Left kidney (tissue), 8 donors: ENCODE results near the gene AMDHD2. TPM values are rescaled to one million over a fixed set of nuclear protein-coding genes. Genes with fewer than 3 reads are reported as not detected.
"Not testable (repeated sequence)": the region's sequence is repeated elsewhere in the genome, so short reads cannot be mapped to it uniquely, and the experiment has no call there.

Experiments used
- DNase-seq: peaks from one replicate; pipeline ENCODE4 v3.0.0-alpha.2; 2013
- long read RNA-seq, 8 donors: transcript quantifications; one replicate each; lab custom pipeline, GENCODE V29; 2026
- polyA plus RNA-seq: library from polyadenylated mRNA; unstranded; fragments of 120-200 nt; gene quantifications from one replicate; pipeline ENCODE4 v1.2.1, GENCODE V29; 2013; ENCODE audit not compliant: insufficient read length

The AMDHD2 gene, protein sequence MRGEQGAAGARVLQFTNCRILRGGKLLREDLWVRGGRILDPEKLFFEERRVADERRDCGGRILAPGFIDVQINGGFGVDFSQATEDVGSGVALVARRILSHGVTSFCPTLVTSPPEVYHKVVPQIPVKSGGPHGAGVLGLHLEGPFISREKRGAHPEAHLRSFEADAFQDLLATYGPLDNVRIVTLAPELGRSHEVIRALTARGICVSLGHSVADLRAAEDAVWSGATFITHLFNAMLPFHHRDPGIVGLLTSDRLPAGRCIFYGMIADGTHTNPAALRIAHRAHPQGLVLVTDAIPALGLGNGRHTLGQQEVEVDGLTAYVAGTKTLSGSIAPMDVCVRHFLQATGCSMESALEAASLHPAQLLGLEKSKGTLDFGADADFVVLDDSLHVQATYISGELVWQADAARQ
- polyA plus RNA-seq = 24.1 TPM
- long read RNA-seq, donor 1, transcript AMDHD2-201 (11 exons, 1,459 nt) = major isoform, 6 of 9 reads
- long read RNA-seq, donor 1, partial matches to known transcripts = 0 of 9 reads
- long read RNA-seq, donor 1, other reads (novel, unspliced or antisense) = 0 of 9 reads
- long read RNA-seq, donor 2, partial matches to known transcripts = 0 of 6 reads
- long read RNA-seq, donor 2, other reads (novel, unspliced or antisense) = 0 of 6 reads
- long read RNA-seq, donor 3, partial matches to known transcripts = 0 of 4 reads
- long read RNA-seq, donor 3, other reads (novel, unspliced or antisense) = 0 of 4 reads
- long read RNA-seq, donor 4, partial matches to known transcripts = 0 of 1 reads
- long read RNA-seq, donor 4, other reads (novel, unspliced or antisense) = 0 of 1 reads
- long read RNA-seq, donor 5, partial matches to known transcripts = 0 of 8 reads
- long read RNA-seq, donor 5, other reads (novel, unspliced or antisense) = 0 of 8 reads
- long read RNA-seq, donor 6, partial matches to known transcripts = 0 of 10 reads
- long read RNA-seq, donor 6, other reads (novel, unspliced or antisense) = 0 of 10 reads
- long read RNA-seq, donor 7, partial matches to known transcripts = 0 of 7 reads
- long read RNA-seq, donor 7, other reads (novel, unspliced or antisense) = 0 of 7 reads
- long read RNA-seq, donor 8, partial matches to known transcripts = 0 of 3 reads
- long read RNA-seq, donor 8, other reads (novel, unspliced or antisense) = 0 of 3 reads

DNA sequence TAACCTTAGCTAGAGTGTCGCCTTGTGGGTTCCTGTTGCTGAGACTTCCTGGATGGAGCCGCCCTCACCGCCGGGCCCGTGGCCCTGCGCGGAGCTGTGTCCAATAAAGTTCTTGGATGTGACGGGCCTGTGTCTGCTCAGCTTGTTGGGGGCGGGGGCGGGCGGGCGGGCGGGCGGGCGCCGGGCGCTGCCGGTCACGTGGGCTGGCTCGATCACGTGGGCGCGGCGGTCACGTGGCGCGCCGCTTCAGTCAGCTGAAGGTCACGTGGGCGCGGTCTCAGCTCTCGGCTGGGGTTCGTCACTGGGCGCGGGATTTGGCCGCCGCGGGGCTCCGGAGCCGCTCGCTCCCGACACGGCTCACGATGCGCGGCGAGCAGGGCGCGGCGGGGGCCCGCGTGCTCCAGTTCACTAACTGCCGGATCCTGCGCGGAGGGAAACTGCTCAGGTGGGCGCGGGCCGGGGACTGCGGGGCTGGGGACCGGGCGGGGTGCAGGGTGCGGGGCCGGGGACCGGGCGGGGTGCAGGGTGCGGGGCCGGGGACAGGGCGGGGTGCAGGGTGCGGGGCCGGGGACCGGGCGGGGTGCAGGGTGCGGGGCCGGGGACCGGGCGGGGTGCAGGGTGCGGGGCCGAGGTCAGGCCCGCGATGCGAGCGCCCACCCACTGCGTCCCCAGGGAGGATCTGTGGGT is at the start of gene AMDHD2:
Gene AMDHD2, plus strand, starts transcription at position 275 of the 687 bp plus-strand sequence. Its CDS starts 88 bp downstream, at position 363.
- DNase-seq = peak; percentile 81

DNA sequence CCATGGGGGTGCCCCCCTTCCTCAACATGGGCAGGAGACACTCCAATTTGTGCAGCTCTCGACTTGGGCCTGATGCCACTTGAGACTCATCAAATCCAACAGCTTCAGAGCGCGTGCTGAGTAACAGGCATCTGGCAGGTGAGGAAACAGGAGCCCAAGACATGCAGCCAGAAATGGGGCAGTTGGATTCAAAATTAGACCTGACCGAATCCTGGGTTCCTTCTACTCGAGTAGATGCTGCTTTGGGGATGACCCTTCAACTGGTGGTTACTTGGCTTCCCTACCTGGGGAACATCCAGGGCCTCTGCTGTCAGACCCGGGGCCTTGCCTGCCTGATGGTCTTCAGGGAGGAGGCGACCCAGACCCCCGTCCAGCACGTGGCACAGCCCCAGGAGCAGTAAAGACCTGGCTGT is 49.6 kb upstream of the AMDHD2 start:
- DNase-seq = no peak

DNA sequence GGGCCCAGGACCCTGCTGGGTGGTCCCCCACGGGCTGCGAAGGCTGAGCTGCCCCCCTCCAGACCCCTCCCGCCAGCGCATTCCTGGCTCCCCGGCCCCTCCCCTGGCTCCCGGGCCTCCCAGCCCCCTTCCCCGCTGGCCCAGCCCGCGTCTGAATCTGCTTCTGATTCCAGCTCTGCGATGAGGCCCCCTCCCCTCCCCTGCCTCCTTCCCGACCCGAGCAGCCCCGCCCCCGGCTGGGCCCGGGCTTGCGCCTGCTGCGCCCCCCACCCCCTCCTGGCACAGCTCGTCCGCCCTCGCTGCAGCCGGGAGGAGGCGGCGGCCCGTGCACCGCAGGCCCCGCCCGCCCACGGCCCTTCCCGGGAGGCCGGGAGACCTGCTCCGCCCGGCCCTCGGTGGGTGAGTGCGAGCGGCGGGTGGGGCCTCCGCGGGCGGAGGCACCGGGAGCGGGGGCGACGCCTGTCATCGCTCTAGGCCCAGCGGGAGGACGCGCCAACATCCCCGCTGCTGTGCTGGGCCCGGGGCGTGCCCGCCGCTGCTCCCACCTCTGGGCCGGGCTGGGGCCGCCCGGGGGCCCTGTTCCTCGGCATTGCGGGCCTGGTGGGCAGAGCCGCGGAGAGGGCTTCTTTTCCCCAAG is 49.0 kb upstream of the AMDHD2 start, which contains the start of gene NTN3:
Gene NTN3, plus strand, starts transcription at position 282 of the 637 bp plus-strand sequence. CDS start 405 bp downstream, outside the sequence.
- DNase-seq = no peak

DNA sequence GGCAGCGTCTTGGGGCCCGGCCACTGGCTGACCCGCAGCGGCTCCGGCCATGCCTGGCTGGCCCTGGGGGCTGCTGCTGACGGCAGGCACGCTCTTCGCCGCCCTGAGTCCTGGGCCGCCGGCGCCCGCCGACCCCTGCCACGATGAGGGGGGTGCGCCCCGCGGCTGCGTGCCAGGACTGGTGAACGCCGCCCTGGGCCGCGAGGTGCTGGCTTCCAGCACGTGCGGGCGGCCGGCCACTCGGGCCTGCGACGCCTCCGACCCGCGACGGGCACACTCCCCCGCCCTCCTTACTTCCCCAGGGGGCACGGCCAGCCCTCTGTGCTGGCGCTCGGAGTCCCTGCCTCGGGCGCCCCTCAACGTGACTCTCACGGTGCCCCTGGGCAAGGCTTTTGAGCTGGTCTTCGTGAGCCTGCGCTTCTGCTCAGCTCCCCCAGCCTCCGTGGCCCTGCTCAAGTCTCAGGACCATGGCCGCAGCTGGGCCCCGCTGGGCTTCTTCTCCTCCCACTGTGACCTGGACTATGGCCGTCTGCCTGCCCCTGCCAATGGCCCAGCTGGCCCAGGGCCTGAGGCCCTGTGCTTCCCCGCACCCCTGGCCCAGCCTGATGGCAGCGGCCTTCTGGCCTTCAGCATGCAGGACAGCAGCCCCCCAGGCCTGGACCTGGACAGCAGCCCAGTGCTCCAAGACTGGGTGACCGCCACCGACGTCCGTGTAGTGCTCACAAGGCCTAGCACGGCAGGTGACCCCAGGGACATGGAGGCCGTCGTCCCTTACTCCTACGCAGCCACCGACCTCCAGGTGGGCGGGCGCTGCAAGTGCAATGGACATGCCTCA is 48.3 kb upstream of the AMDHD2 start:
- DNase-seq = no peak

DNA sequence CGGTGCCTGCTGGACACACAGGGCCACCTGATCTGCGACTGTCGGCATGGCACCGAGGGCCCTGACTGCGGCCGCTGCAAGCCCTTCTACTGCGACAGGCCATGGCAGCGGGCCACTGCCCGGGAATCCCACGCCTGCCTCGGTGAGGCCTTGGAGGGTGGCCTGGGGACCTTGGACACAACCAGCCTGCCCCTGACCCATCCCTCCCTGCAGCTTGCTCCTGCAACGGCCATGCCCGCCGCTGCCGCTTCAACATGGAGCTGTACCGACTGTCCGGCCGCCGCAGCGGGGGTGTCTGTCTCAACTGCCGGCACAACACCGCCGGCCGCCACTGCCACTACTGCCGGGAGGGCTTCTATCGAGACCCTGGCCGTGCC is 47.7 kb upstream of the AMDHD2 start:
- no peak for DNase-seq

DNA sequence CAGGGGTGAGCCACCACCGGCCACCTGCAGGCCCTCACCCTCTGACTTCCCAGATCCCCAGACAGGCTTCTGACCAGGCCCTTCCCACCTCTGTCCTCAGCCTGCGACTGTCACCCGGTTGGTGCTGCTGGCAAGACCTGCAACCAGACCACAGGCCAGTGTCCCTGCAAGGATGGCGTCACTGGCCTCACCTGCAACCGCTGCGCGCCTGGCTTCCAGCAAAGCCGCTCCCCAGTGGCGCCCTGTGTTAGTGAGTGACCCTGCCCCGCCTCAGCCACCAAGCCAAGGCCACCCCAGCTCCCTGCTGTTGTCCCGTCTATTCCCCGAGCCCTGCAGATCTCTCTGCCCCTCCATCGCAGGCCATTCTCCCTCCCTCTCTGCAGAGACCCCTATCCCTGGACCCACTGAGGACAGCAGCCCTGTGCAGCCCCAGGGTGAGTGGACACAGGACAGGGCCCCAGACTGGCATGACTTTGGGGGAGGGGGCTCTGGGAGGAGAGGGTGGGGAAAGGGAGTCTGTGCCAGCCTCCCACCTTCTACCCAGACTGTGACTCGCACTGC is 47.2 kb upstream of the AMDHD2 start:
- no peak for DNase-seq

DNA sequence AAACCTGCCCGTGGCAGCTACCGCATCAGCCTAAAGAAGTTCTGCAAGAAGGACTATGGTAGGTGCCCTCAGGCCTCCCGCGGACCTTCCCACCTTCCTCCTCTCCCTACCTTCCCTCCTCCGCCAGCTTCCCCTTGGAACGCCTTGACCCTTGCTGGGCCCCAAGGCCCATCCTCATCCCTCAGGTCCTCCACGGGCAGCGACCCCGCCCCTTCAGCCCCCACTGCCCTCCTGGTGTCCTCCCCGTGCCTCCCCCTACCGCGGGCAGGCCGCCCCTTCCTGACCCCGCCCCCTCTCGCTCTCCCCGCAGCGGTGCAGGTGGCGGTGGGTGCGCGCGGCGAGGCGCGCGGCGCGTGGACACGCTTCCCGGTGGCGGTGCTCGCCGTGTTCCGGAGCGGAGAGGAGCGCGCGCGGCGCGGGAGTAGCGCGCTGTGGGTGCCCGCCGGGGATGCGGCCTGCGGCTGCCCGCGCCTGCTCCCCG is 46.7 kb upstream of the AMDHD2 start:
- DNase-seq = no peak

DNA sequence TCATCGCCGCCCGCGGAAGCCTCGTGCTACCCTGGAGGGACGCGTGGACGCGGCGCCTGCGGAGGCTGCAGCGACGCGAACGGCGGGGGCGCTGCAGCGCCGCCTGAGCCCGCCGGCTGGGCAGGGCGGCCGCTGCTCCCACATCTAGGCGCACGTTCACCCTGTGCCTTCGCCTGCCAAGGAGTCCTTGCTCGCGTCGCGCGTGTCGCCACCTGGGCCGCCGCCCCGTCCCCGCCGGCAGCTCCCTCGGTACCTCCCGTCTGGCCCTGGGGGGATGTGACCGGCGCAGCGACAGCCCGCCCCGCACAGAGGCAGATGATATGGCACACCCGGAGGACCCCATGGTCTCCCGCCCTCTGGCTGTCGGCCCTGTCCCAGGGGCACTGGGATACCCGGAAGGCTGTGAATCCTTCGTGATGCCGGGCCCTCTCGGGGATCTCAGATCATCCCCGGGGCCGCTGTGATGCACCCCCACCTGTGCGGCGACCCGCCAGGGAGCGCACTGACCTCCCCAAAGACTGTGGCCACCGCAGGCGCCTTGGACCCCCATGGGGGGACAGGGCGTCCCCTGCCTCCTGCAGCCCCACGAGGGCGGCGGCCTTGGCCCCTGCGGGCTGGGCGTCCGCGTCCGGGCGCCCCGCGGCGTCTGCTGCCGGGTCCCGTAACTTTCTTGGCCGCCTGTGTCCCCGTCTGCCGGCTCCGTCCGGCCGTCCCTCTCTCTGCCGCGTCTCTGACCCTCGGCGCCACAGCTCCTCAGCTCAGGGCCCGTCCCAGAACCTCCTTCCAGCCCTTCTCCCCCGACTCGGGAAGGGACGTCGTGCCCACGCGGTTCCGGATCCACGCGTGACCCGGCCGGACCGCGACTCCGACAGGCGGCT is 45.9 kb upstream of the AMDHD2 start:
- DNase-seq = no peak

DNA sequence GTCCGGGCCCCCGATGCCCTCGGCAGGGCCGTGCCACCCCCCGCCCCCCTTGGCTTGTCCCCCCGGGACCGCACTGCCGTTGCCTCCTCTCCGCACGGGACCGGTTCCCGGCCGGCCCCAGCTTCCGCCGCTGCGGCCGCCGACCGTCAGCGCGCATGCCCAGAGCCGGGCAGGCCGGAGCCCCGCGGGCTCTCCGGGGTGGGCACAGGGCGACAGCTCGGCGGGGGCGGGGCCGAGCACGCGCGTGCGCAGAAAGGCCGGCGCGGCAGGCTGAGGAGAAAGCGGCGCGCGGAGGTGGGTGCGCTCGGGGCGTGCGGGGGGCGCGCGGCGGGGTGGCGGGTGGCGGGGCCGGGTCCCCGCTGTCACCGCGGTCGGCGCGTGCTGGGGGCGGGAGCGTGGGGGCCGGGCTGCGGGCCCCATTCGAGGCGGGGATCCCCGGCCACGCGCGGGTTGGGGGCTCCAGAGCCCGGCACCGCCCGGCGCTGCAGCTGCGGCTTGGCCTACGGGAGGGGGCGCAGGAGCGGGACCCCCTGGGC is 45.2 kb upstream of the AMDHD2 start, which contains the start of gene TBC1D24:
Gene TBC1D24, plus strand, starts transcription at position 251 of the 536 bp plus-strand sequence. CDS start 21,022 bp downstream, outside the sequence.
- peak; percentile 82 for DNase-seq

DNA sequence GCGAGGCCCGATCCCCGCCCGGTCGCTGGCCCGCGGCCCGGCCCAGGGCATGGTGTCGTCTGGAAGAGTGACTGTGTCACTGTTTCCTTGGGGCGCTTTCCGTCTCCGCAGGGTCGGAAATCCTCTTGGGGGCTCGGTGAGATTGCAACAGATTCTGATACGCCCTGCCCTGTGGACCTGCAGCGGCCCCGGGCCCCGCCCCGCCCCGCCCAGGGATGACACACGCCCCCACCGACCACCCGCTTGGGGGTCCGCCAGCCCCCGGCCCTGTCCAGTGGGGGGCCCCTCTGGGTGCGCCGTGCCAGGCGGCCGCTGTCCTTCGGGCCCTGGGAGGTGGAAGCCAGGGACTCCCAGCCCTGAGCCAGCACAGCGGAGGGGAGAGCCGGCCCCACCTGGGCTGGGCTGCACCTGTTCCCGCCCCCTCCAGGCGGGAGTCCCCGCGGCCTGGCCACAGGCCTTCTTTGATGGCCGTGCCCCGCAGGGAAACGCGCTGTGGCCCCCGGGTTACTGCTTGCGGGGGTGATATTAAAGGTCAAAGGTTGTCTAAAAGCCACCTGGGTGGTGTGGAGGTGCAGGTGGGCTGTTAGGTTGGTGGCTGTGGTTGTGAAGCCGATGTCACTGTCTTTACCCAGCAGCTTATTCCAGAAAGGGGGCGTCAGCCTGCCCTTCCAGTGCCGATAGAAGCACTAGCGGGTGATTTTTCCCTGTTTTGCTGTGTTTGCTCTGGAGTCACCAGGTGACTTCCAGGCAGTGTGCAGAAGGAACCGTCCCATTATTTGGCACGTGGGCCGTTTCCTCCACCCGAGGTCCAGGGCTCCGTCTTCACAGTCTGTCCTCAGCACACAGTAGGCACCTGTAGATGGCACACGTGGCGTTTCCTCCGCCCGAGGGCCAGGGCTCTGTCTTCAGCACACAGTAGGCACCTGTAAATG is 44.5 kb upstream of the AMDHD2 start:
- no peak for DNase-seq

DNA sequence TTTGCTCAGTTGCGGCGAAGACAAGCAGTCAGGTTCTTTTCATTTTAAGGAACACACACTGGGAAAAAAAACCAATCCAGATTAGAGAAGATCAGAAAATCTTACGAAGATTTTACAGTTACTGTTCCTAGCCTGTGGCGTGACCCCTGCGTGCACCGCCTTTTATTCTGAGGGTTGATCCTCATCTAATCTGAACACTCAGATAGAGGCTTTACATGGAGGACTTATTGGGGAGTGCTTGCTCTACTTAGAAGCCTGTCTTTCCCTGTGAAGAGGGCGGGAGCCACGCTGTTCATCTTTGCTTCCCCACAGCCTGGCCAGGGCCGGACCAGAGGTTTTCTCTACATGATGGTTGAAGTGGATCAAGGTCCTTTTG is 43.8 kb upstream of the AMDHD2 start:
- no peak for DNase-seq

DNA sequence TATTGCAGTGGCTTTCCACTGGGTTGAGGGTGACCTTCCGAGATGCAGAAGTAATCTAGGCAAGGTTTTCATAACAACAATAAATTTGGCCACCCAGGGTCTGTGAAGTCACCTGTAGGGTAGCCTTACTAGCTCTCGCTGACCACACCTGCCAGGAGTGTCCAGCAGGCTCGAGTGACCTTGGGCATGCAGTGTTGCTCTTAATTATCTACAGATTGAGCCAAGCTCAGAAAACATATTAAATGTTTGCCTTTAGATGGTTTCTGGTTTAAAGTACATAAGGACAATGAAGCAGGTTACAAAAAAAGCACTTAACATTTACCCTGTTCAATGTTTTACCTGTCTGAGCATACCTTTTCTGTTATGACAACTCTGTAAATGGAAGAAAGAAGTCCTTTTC is 43.4 kb upstream of the AMDHD2 start:
- DNase-seq = no peak

DNA sequence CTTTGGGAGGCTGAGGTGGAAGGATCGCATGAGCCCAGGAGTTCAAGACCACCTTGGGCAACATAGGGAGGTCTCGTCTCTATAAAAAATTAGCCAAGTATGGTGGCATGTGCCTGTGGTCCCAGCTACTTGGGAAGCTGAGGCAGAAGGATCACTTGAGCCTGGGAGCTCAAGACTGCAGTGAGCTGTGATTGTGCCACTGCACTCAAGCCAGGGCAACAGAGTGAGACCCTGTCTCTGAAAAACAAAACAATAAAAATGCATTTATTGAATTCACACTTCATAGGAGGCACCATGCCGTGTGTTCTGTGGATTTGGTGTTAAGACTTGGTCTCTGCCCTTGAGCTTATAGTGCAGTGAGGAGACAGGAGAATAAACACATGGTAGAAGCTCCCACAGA is 42.8 kb upstream of the AMDHD2 start:
- DNase-seq = no peak

DNA sequence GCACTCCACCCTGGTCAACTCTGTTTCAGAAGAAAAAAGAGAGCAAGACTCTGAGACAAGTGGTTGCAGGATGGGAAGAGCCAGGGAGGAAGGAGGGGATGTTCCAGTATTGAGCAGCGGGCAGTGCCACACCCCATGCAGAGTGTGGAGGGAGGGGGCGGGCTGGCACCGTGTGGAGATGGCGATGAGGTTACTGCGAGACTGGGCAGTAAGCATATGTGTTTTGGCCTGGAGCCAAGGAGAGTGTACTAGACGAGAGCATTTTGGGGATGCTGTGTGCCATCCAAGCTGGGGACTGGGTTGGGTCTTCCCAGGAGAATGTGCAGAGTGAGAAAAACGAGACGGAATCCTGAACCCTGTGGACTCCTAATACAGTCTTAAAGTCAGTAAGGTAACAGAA is 41.9 kb upstream of the AMDHD2 start:
- DNase-seq = no peak

DNA sequence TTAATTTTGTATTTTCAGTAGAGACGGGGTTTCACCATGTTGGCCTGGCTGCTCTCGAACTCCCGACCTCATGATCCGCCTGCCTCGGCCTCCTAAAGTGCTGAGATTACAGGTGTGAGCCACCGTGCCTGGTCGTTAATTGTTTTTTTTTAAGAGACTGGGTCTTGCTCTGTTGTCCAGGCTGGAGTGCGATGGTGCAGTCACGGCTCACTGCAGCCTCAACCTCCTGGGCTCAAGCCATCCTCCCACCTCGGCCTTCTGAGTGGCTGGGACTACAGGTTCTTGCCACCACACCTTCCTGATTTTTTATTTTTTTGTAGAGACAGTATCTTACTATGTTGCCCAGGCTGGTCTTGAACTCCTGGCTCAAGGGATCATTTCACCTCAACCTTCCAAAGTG is 40.2 kb upstream of the AMDHD2 start:
- DNase-seq = not testable (repeated sequence)

DNA sequence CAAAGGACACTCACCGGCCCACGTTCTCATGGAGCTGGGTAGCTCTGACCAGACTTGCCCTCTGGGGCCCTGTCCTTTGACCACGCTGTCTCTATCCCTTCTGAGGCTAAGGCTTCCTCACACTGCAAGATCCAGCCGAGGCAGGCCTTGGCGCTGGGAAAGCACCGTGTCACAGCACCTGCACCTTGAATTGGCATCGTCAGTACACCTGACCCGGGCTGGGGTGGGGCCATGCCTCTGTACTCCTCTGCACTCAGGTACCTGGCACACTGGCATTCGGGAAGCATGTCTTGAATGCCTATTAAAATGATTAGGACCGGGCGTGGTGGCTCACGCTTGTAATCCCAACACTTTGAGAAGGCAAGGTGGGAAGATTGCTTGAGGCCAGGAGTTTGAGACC is 39.2 kb upstream of the AMDHD2 start:
- DNase-seq = no peak

DNA sequence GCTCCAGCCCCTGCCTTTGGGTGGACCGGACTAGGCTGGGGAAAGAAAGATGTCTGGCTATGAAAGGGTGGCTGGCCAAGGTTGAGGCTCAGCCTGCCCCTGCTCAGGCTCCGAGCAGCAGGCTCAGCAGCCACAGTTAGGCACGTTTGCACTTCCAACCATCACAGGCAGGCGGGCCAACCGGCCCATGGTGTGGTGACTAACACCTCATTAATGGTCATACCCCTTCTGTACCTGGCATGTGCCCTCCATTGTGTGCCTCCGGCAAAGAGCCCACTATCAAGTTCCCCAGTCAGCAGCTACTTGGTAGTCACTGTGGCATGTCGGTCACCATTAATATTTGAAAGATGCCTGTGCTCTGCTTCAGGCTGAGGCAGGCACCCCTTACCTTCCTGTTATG is 38.5 kb upstream of the AMDHD2 start:
- DNase-seq = no peak
